IMR-90 (cell line): ENCODE results near the gene POFUT1. TPM values are rescaled to one million over a fixed set of nuclear protein-coding genes. Genes with fewer than 3 reads are reported as not detected.

Source experiments
- ATAC-seq: fragments of 200-7000 bp; cut with Tn5 transposase; 2 replicates; pipeline ENCODE4 v1.9.1; 2020; ENCODE audit warnings: low read depth, mild to moderate bottlenecking, moderate library complexity
- BruUV-seq: library from RNA; stranded (reverse); fragments of 400-500 nt; replicated peaks from 2 replicates; lab custom pipeline; 2021; lab: Mats Ljungman, UMichigan
- CTCF ChIA-PET: fragments of 300-600 bp; formaldehyde crosslinking; extraction: SDS; loops from one replicate; lab custom pipeline; 2021; ENCODE audit warnings: antibody characterized with exemption; lab: Yijun Ruan, JAX
- POLR2A ChIA-PET: fragments of 300-600 bp; sonication (Branson Sonifier 250); formaldehyde crosslinking; loops from one replicate; lab custom pipeline; 2022; ENCODE audit warnings: antibody characterized with exemption; ENCODE audit not compliant: unreplicated experiment; lab: Charles Lee
- DNase-seq: peaks from one replicate; pipeline ENCODE4 v3.0.0; 2013
- H2AFZ ChIP-seq: replicated peaks from 2 replicates; pipeline ENCODE3; 2013; ENCODE audit warnings: low read length, mild to moderate bottlenecking; ENCODE audit not compliant: poor library complexity
- H2AK5ac ChIP-seq: 2 replicates; pipeline ENCODE4 v1.6.1; 2013; ENCODE audit warnings: low read depth, low read length, inconsistent platforms
- H2AK9ac ChIP-seq: replicated peaks from 2 replicates; pipeline ENCODE3; 2013; ENCODE audit warnings: mild to moderate bottlenecking, low read depth, low read length, moderate library complexity; ENCODE audit not compliant: poor library complexity
- H2BK120ac ChIP-seq: 2 replicates; pipeline ENCODE4 v1.6.1; 2013; ENCODE audit warnings: low read depth, low read length, inconsistent platforms
- H2BK15ac ChIP-seq: 3 replicates; pipeline ENCODE4 v1.6.1; 2013; ENCODE audit warnings: low read depth, low read length, inconsistent platforms
- H2BK20ac ChIP-seq: 2 replicates; pipeline ENCODE4 v1.6.1; 2013; ENCODE audit warnings: low read depth, mild to moderate bottlenecking, inconsistent platforms, low read length, moderate library complexity
- H2BK5ac ChIP-seq: 2 replicates; pipeline ENCODE4 v1.6.1; 2013; ENCODE audit warnings: mild to moderate bottlenecking, low read depth, low read length, inconsistent platforms; ENCODE audit not compliant: poor library complexity, severe bottlenecking
- H3K14ac ChIP-seq: replicated peaks from 2 replicates; pipeline ENCODE4 v1.6.1; 2013; ENCODE audit warnings: low read depth, low read length, inconsistent platforms
- H3K18ac ChIP-seq: 2 replicates; pipeline ENCODE4 v1.6.1; 2013; ENCODE audit warnings: low read depth, low read length, control low read depth
- H3K23ac ChIP-seq: 2 replicates; pipeline ENCODE4 v1.6.1; 2013; ENCODE audit warnings: low read depth, low read length, inconsistent platforms
- H3K27ac ChIP-seq: 2 replicates; pipeline ENCODE4 v1.5.1; 2013; ENCODE audit warnings: mild to moderate bottlenecking, control low read depth, low read length; ENCODE audit not compliant: insufficient read depth
- H3K27me3 ChIP-seq: 2 replicates; pipeline ENCODE4 v1.6.1; 2013; ENCODE audit warnings: low read length; ENCODE audit not compliant: control insufficient read depth, insufficient read depth
- H3K36me3 ChIP-seq: 2 replicates; pipeline ENCODE4 v1.6.1; 2013; ENCODE audit warnings: low read length, mixed read lengths; ENCODE audit not compliant: control insufficient read depth, insufficient read depth
- H3K4ac ChIP-seq: 2 replicates; pipeline ENCODE4 v1.6.1; 2013; ENCODE audit warnings: low read depth, low read length, inconsistent platforms
- H3K4me1 ChIP-seq: 2 replicates; pipeline ENCODE4 v1.6.1; 2013; ENCODE audit warnings: low read length, mixed read lengths; ENCODE audit not compliant: control insufficient read depth, insufficient read depth
- H3K4me2 ChIP-seq: 2 replicates; pipeline ENCODE4 v1.6.1; 2013; ENCODE audit warnings: low read depth, mild to moderate bottlenecking, control low read depth, low read length, moderate library complexity
- H3K4me3 ChIP-seq: 2 replicates; pipeline ENCODE4 v1.5.1; 2013; ENCODE audit warnings: low read depth, mild to moderate bottlenecking, control low read depth, low read length, moderate library complexity; ENCODE audit not compliant: insufficient read depth
- H3K56ac ChIP-seq: 2 replicates; pipeline ENCODE4 v1.6.1; 2013; ENCODE audit warnings: low read length, inconsistent platforms; ENCODE audit not compliant: insufficient read depth; ENCODE audit errors: extremely low read depth
- H3K79me1 ChIP-seq, 2 experiments: 2 replicates each; pipeline ENCODE4 v1.6.1; 2013; ENCODE audit warnings: low read length in 2 of 2, inconsistent platforms in 1 of 2, low read depth in 1 of 2
- H3K9ac ChIP-seq: 2 replicates; pipeline ENCODE4 v1.6.1; 2013; ENCODE audit warnings: low read depth, low read length, control low read depth
- H3K9me1 ChIP-seq: 2 replicates; pipeline ENCODE4 v1.6.1; 2013; ENCODE audit warnings: low read length, inconsistent platforms; ENCODE audit not compliant: insufficient read depth
- H3K9me3 ChIP-seq: 2 replicates; pipeline ENCODE4 v1.6.1; 2013; ENCODE audit warnings: low read length; ENCODE audit not compliant: control insufficient read depth, insufficient read depth
- H4K20me1 ChIP-seq: 2 replicates; pipeline ENCODE4 v1.6.1; 2013; ENCODE audit warnings: low read length, inconsistent platforms; ENCODE audit not compliant: insufficient read depth
- H4K5ac ChIP-seq: 2 replicates; pipeline ENCODE4 v1.6.1; 2013; ENCODE audit warnings: mild to moderate bottlenecking, low read depth, low read length, control low read depth
- H4K8ac ChIP-seq, 2 experiments: 2 replicates each; pipeline ENCODE4 v1.6.1; 2013; ENCODE audit warnings: low read depth in 2 of 2, low read length in 2 of 2, control low read depth in 1 of 2, inconsistent platforms in 1 of 2
- H4K91ac ChIP-seq: 2 replicates; pipeline ENCODE4 v1.6.1; 2013; ENCODE audit warnings: low read depth, low read length, inconsistent platforms; ENCODE audit not compliant: insufficient read depth
- BHLHE40 ChIP-seq: fragments of 150-350 bp; IDR thresholded peaks from 2 replicates; pipeline ENCODE4 v1.6.1; 2016; ENCODE audit warnings: mild to moderate bottlenecking, low read depth, low read length
- CEBPB ChIP-seq: IDR thresholded peaks from 2 replicates; pipeline ENCODE4 v1.6.1; 2012; ENCODE audit warnings: low read depth, low read length, improper control_type of control experiment
- MAFK ChIP-seq: IDR thresholded peaks from 2 replicates; pipeline ENCODE4 v1.6.1; 2012; ENCODE audit warnings: low read depth, low read length, improper control_type of control experiment
- MAZ ChIP-seq: IDR thresholded peaks from 2 replicates; pipeline ENCODE4 v1.6.1; 2012; ENCODE audit warnings: low read depth, mild to moderate bottlenecking, low read length, improper control_type of control experiment, moderate library complexity, borderline replicate concordance
- POLR2A ChIP-seq: IDR thresholded peaks from 2 replicates; pipeline ENCODE4 v1.6.1; 2012; ENCODE audit warnings: mild to moderate bottlenecking, low read depth, low read length
- RAD21 ChIP-seq: IDR thresholded peaks from 2 replicates; pipeline ENCODE4 v1.6.1; 2012; ENCODE audit warnings: low read length, improper control_type of control experiment
- RFX5 ChIP-seq: IDR thresholded peaks from 2 replicates; pipeline ENCODE4 v1.8.0; 2012; ENCODE audit warnings: low read depth, mild to moderate bottlenecking, low read length, moderate library complexity
- SMC3 ChIP-seq: fragments of 150-350 bp; IDR thresholded peaks from 2 replicates; pipeline ENCODE4 v1.6.1; 2016; ENCODE audit warnings: low read depth, mild to moderate bottlenecking, antibody characterized with exemption, low read length, moderate library complexity
- WGBS, 2 experiments: methylation state at CpG; one replicate each; pipeline versions ENCODE4 v1.1.5 to v1.1.7; 2013; ENCODE audit warnings: missing lambda C conversion rate in 2 of 2; ENCODE audit not compliant: insufficient read length in 1 of 2; ENCODE audit errors: extremely low coverage in 2 of 2; 5-methylcytosine and 5-hydroxymethylcytosine counted together
- dilution Hi-C: fragments of 300-500 bp; cut with HindIII; formaldehyde crosslinking; loops from one replicate; pipeline ENCODE4 v1.14.3; 2018; ENCODE audit warnings: low sequenced_read_pairs; ENCODE audit not compliant: unreplicated experiment
- in situ Hi-C: fragments of 300-500 bp; cut with MboI; formaldehyde crosslinking; loops from 3 replicates; pipeline ENCODE4 v1.14.3; 2019; ENCODE audit warnings: low sequenced_read_pairs, inconsistent platforms, mixed read lengths
- intact Hi-C: fragments of 100-400 bp; cut with micrococcal nuclease; formaldehyde crosslinking; loops from 2 replicates; pipeline ENCODE4 v1.10.0; 2022
- polyA plus RNA-seq, 3 experiments: library from polyadenylated mRNA; depleted of rRNA; stranded (reverse); fragments of >200 nt; gene quantifications; 2 replicates each; pipeline ENCODE4 v1.2.3, GENCODE V29; 2012; ENCODE audit warnings: low replicate concordance in 1 of 3
- total RNA-seq: library from RNA; depleted of rRNA; stranded (reverse); fragments of >200 nt; gene quantifications from 2 replicates; pipeline ENCODE4 v1.2.3, GENCODE V29; 2012
- TF ChIP-seq, protein P1 (sequence below): conservative IDR thresholded peaks from 2 replicates; pipeline ENCODE4 v1.5.1; 2012; ENCODE audit warnings: mild to moderate bottlenecking, low read depth, low read length, improper control_type of control experiment

Gene POFUT1
- total and polyA plus RNA-seq, 2 of the 4 experiments (the other 2 are of a cell fraction), result 25.5 to 41.1 TPM

DNA sequence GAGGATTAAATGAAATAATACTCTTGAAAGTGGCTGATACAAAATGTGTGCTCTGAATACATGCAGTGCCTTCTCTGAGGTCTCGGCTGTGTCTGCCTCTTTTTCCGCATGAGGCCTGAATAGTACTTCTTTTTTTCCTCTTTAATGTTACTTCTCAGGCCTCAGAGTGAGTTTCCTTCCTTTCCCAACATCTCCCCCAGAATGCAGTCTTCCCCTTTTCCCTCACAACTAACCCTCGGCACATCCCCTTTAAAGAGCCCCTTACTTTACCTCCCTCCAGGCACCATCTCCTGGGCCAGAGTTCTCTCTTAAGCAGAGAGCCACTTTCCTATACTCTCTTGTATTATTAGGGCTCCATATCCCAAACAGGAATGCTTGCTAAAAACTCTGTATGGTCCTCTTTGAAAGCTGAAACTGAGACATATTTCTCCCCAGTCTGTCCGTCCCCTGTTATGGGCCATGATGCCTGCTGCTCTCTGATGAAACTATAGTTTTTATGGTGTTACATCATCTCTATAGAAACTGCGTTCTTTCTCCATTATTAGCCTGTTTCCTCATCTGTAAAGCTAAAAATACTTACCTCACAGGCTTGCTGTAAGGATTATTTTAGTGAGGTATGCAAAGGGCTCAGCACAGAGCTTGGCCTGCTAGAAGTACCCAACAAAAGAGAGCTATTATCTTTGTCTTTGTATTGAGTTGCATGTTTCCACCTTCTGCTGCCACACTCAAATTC lies 2.4 kb upstream of the POFUT1 start:
- ChIA-PET POLR2A (no interaction called here), CTCF (no interaction called here)
- no peak overlapping the region for H2BK15ac ChIP-seq
- in situ Hi-C loops, result no loop called here
- H4K91ac ChIP-seq, result no peak overlapping the region
- peaks cover 66 to 94% of the 10 kb centered on the region in 2 experiments for H3K79me1 ChIP-seq
- BruUV-seq, result no TSS peak
- DNase-seq, result peak; percentile 41
- intact Hi-C loops, result loop anchor here (5.0 kb wide), 1 partner anchor 383 kb away; no protein-coding TSS in a partner anchor
- H2AFZ ChIP-seq, result no peak overlapping the region
- no peak overlapping the region for H2BK120ac ChIP-seq
- no peaks in the 10 kb centered on the region for H3K27me3 ChIP-seq
- dilution Hi-C loops, result no loop called here
- H3K23ac ChIP-seq, result peak overlapping the region; percentile 32; the same call in 1 of the 2 replicates
- H2AK9ac ChIP-seq, result no peak overlapping the region
- no peak overlapping the region for H3K18ac ChIP-seq
- H3K4me3 ChIP-seq, result no peak overlapping the region
- H4K20me1 ChIP-seq, result peaks cover 43% of the 10 kb centered on the region
- WGBS, 2 experiments, result 94% methylated on average over 2 of the region's 5 CpGs; no CpG with 5 or more reads in 1 of the 2 experiments
- no peak overlapping the region for H3K4ac ChIP-seq
- peaks cover 30% of the 10 kb centered on the region for H3K9me1 ChIP-seq
- H3K56ac ChIP-seq, result no peak overlapping the region
- 0 out of 2 replicates have a peak overlapping the region, but pooled peaks have one; percentile 18 for H3K4me2 ChIP-seq
- peak overlapping the region; percentile 23; the same call in 1 of the 2 replicates for H3K9ac ChIP-seq
- ATAC-seq, result no peak
- H3K9me3 ChIP-seq, result no peaks in the 10 kb centered on the region
- H2BK5ac ChIP-seq, result no peak overlapping the region
- H2BK20ac ChIP-seq, result no peak overlapping the region
- H3K27ac ChIP-seq, result no peak overlapping the region
- H3K4me1 ChIP-seq, result peaks cover 23% of the 10 kb centered on the region
- no peak overlapping the region for H4K5ac ChIP-seq
- H4K8ac ChIP-seq, result 0 out of 4 replicates have a peak overlapping the region, but pooled peaks of 1 of the 2 experiments have one; percentile 13
- TF ChIP-seq MAFK (no peak), CEBPB (peak; percentile 53; the same call in 1 of the 2 replicates), RAD21 (no peak), RFX5 (no peak), SMC3 (no peak), MAZ (no peak), POLR2A (no peak), BHLHE40 (no peak)
- TF ChIP-seq, protein P1, sequence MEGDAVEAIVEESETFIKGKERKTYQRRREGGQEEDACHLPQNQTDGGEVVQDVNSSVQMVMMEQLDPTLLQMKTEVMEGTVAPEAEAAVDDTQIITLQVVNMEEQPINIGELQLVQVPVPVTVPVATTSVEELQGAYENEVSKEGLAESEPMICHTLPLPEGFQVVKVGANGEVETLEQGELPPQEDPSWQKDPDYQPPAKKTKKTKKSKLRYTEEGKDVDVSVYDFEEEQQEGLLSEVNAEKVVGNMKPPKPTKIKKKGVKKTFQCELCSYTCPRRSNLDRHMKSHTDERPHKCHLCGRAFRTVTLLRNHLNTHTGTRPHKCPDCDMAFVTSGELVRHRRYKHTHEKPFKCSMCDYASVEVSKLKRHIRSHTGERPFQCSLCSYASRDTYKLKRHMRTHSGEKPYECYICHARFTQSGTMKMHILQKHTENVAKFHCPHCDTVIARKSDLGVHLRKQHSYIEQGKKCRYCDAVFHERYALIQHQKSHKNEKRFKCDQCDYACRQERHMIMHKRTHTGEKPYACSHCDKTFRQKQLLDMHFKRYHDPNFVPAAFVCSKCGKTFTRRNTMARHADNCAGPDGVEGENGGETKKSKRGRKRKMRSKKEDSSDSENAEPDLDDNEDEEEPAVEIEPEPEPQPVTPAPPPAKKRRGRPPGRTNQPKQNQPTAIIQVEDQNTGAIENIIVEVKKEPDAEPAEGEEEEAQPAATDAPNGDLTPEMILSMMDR, result no peak
- H3K14ac ChIP-seq, result no peak overlapping the region
- peaks cover 19% of the 10 kb centered on the region for H3K36me3 ChIP-seq
- H2AK5ac ChIP-seq, result no peak overlapping the region
